Activated naive CD8-positive, alpha-beta T cell treated with anti-CD3 and anti-CD28 coated beads, Interleukin-2, amount 50 U/mL, for 16 hours (primary cell): ENCODE results near the gene HSPB2.
A peak's percentile ranks its signal among the peaks of the same experiment; 100 is the strongest.
"Not testable (repeated sequence)": the region's sequence is repeated elsewhere in the genome, so short reads cannot be mapped to it uniquely, and the experiment has no call there.

Source experiments
- DNase-seq: peaks from one replicate; pipeline ENCODE4 v3.0.0-alpha.2; 2020; ENCODE audit warnings: low read depth, low spot score

Gene HSPB2

GRCh38 chr11:111912535-111912934 is at the start of gene HSPB2:
Gene HSPB2 (plus strand): TSS chr11:111912734. CDS start chr11:111912830, 96 bp downstream.
- no peak for DNase-seq

GRCh38 chr11:111870113-111870512 is 42.4 kb upstream of the HSPB2 start:
- no peak for DNase-seq

- DNase-seq = no peak
Observed at GRCh38 chr11:111870522-111870885, 42.0 kb upstream of the HSPB2 start.

- peak; percentile 80 for DNase-seq
Observed at GRCh38 chr11:111870886-111871692, 41.4 kb upstream of the HSPB2 start, which contains the start of gene ALG9. Gene ALG9 (minus strand): TSS chr11:111871581. CDS start chr11:111871482, 99 bp downstream.

GRCh38 chr11:111871693-111872161 is 40.8 kb upstream of the HSPB2 start:
- no peak for DNase-seq

GRCh38 chr11:111878385-111878848 is 34.1 kb upstream of the HSPB2 start:
- no peak for DNase-seq

- DNase-seq = peak; percentile 87
Observed at GRCh38 chr11:111878849-111879636, 33.5 kb upstream of the HSPB2 start, which contains the start of the genes CFAP68 and FDXACB1. Gene CFAP68 (plus strand): TSS chr11:111879541. CDS start chr11:111879561, 20 bp downstream. Gene FDXACB1 (minus strand): TSS chr11:111879165. CDS start chr11:111879132, 33 bp downstream.

GRCh38 chr11:111879637-111879960 is 32.9 kb upstream of the HSPB2 start:
- DNase-seq = no peak

GRCh38 chr11:111882202-111882601 is 30.3 kb upstream of the HSPB2 start:
- DNase-seq = no peak

GRCh38 chr11:111885053-111885452 is 27.5 kb upstream of the HSPB2 start:
- DNase-seq = not testable (repeated sequence)

- DNase-seq = no peak
Observed at GRCh38 chr11:111886032-111886431, 26.5 kb upstream of the HSPB2 start.

GRCh38 chr11:111886844-111887243 is 25.7 kb upstream of the HSPB2 start:
- DNase-seq = no peak

- DNase-seq = no peak
Observed at GRCh38 chr11:111905411-111905810, 7.1 kb upstream of the HSPB2 start.

- no peak for DNase-seq
Observed at GRCh38 chr11:111906680-111907079, 5.9 kb upstream of the HSPB2 start.

GRCh38 chr11:111908639-111909305 is 3.8 kb upstream of the HSPB2 start:
- no peak for DNase-seq

- no peak for DNase-seq
Observed at GRCh38 chr11:111909378-111909777, 3.2 kb upstream of the HSPB2 start.

- no peak for DNase-seq
Observed at GRCh38 chr11:111910676-111911562, 1.6 kb upstream of the HSPB2 start.

- DNase-seq = no peak
Observed at GRCh38 chr11:111911563-111912401, 752 bp upstream of the HSPB2 start, which contains the start of gene CRYAB. Gene CRYAB (minus strand): TSS chr11:111911770. CDS start chr11:111911724, 46 bp downstream.

- DNase-seq = no peak
Observed at GRCh38 chr11:111913031-111913861, 712 bp downstream of the HSPB2 start.
